Measurements from ENCODE around the gene SMARCD1.
"Not testable (repeated sequence)": the region's sequence is repeated elsewhere in the genome, so short reads cannot be mapped to it uniquely, and the experiment has no call there.

The SMARCD1 gene

GRCh38 chr12:50077099-50077498, 8.0 kb upstream of the SMARCD1 start:
- no peak for DNase-seq (ENCODE audit: low spot score)

GRCh38 chr12:50078281-50078680, 6.9 kb upstream of the SMARCD1 start:
- DNase-seq (ENCODE audit: low spot score), result no peak

DNA sequence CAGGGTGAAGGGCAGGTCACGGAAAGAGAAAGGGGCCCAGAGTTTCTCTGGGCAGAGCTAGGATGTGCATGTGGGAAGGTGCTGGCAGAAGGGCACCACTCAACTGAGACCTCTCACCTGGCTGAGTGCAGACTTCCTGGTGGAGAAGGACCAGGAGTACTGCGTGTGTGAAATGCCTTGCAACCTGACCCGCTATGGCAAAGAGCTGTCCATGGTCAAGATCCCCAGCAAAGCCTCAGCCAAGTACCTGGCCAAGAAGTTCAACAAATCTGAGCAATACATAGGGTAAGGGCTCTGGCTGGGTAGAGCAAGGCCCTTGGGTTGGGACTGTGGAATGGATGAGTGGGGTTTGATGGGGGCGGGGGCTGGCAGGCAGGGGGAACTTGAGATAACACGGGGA, 5.4 kb upstream of the SMARCD1 start:
- no peak for DNase-seq (ENCODE audit: low spot score)

DNA sequence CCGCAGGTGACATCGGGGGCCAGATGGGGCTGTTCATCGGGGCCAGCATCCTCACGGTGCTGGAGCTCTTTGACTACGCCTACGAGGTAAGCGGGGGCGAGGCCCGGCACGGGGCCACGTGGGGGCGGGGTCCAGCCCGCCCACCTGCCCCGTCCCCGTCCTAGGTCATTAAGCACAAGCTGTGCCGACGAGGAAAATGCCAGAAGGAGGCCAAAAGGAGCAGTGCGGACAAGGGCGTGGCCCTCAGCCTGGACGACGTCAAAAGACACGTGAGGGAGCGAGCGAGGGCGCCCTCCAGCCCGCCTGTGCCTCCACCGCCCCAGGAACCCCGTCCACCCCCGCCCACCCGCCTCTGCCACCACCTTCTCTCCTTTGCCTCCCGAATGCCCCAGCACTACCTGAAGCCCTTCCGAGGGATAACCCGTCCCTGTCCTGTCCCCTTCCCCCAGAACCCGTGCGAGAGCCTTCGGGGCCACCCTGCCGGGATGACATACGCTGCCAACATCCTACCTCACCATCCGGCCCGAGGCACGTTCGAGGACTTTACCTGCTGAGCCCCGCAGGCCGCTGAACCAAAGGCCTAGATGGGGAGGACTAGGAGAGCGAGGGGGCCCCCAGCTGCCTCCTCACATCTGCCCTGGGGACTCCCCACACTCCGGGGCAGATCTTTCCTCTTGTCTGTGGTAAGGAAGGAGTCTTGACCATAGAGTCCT, 3.9 kb upstream of the SMARCD1 start:
- no peak for DNase-seq (ENCODE audit: low spot score)

DNA sequence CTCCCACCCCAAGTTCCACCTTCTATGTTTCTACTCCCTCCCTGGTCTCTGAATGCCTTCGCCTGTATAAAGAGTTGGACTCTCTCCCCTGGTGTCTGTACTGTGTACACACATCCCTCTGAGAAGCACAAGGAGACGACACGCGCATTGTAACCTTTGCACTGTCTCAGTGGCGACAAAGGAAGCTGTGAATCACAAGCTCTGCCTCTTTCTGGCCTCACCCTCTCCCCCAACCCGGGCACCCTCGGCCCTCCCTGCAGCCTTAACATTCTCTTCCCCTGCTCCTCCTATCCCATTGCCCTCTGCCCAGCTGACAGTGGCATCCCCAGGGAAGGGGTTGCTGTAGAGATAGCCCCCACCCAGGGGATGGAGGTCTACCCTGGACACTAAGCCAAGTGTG, 2.5 kb upstream of the SMARCD1 start:
- DNase-seq (ENCODE audit: low spot score), result no peak

DNA sequence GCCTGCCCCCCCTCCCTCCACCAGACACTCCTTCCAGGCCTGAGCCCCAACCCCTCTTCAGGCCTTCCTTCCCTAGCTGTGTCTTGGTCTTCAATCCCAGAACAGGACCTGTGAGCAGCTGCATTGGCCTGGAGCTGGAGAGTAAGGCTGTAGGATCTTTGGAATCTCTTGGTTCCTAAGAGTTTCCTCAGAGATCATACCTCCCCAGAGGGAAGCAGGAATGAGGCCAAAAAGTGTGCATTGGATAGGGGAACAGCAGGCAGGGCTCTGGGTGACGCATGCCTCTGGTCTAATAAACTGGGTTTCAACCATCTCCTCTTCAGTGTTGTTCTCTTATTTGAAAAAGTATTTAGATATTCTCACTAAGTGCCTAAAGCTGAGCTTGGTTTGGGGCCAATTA, 1.8 kb upstream of the SMARCD1 start:
- DNase-seq (ENCODE audit: low spot score), result no peak

DNA sequence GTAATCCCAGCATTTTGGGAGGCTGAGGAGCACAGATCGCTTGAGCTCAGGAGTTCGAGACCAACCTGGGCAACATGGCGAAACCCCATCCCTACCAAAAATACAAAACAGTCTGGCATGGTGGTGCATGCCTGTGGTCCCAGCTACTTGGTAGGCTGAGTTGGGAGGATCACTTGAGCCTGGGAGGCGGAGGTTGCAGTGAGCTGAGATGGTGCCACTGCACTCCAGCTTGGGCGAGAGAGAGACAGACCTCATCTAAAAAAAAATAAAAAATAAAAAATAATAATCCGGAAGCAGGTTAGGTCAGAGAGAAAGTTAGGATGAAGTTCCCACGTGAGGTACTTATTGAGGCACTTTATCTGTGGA, 750 bp upstream of the SMARCD1 start:
- DNase-seq (ENCODE audit: low spot score), result not testable (repeated sequence)

GRCh38 chr12:50085615-50086072, 502 bp downstream of the SMARCD1 start:
- DNase-seq (ENCODE audit: low spot score), result no peak

DNA sequence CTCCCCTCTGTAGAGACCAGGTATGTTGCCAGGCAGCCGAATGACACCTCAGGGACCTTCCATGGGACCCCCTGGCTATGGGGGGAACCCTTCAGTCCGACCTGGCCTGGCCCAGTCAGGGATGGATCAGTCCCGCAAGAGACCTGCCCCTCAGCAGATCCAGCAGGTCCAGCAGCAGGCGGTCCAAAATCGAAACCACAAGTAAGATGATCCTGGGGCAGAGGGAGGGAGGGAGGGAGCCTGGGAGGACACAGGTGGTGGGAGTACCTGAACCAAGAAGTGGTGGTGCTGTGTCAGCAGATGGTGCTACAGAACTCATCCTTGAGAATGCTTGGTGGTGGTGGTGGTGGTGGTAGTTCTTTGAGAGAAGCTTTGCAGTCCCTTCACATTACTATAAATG, 1.0 kb downstream of the SMARCD1 start:
- no peak for DNase-seq (ENCODE audit: low spot score)

GRCh38 chr12:50087151-50087550, 2.0 kb downstream of the SMARCD1 start:
- DNase-seq (ENCODE audit: low spot score), result no peak

DNA sequence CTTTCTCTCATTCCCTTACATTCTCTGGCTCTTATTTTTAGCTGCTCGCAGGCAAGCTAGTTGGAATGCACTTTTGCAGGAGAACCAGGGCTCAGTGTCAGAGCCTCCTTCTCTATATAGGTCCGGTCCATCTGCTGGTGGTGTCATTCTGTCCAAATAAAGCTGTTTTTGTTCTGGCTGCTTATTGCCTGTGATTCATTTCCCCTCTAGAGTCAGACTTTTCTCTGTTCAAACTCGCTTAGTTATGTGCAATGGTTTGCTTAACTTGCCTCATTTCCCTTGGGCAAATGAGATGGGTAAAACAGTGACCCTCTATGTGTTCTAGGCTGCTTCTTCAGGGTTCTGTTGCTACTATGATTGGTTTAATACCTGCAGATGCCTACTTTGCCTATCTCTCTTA, 2.9 kb downstream of the SMARCD1 start:
- peak; percentile 53 for DNase-seq (ENCODE audit: low spot score)

GRCh38 chr12:50088577-50089335, 3.6 kb downstream of the SMARCD1 start:
- DNase-seq (ENCODE audit: low spot score), result peak; percentile 42

GRCh38 chr12:50089730-50090129, 4.6 kb downstream of the SMARCD1 start:
- no peak for DNase-seq (ENCODE audit: low spot score)

DNA sequence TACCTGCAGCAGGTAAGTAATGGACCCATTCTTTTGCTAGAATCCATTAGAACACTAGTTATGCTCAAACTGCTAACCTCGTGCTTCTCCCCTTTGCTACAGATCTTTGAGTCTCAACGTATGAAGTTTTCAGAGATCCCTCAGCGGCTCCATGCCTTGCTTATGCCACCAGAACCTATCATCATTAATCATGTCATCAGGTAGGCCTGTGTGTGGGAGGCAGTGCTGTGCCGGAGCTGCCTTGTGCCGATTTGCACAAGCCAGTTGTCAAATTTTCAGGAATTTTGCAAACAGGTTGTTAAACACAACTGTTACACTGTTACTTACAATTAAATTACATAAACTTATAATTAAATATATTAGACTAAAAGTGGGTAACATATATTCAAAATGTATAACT, 5.2 kb downstream of the SMARCD1 start:
- no peak for DNase-seq (ENCODE audit: low spot score)

DNA sequence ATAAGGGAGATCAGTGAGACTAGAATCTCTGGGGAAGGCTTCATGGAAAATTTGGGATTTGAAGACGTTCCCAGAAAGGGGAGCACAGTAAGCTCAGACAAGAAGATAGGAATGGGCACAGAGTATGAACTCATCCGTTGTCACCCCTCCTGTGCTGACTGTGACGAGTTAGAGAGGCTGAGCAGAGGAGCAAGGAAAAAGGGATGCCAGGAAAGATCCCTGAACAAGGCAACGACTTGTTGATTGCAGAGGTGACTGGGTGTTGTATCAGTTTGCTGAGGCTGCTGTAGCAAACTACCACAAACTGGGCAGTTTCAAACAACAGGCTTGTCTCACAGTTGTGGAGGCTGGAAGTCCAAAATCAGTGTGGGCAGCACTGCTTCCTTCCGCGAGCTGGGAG, 12.8 kb downstream of the SMARCD1 start:
- no peak for DNase-seq (ENCODE audit: low spot score)

DNA sequence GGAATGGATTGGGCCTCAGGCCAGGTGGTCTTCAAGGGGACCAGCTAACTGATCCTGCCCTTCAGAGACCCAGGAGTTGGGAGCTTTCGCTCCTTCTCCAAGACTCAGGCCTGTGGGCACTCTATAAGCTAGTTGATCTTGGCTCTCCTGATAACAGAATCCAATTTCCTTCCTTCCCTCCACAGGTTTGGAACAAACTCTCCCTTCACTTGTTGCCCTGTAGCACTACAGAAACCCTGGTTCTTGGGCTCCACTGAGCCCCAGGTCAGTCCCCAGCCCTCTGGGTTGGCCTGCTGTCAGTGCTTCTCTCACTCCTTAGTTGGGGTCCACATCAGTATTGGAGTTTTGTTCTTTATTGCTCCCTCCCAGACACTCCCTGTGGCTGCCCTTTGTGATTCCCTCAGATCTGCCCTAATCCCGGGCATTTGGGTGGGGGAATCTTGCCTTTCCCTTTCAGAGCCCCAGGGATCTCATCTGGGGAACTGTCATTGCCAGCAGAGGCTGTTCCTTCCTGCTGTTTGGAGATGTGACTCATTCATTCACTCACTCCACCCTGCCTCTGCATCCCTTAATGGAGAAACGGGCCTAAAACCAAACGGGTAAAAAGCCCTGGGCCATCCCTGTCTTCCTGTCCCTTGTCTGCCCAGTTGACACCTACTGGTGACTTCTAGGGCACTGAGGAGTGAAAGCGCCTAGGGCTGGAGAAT, 14.3 kb downstream of the SMARCD1 start:
- DNase-seq (ENCODE audit: low spot score), result peak; percentile 46

- no peak for DNase-seq (ENCODE audit: low spot score)
Observed at GRCh38 chr12:50100561-50100960, 15.4 kb downstream of the SMARCD1 start.

- peak; percentile 56 for DNase-seq (ENCODE audit: low spot score)
Observed at GRCh38 chr12:50101663-50102062, 16.5 kb downstream of the SMARCD1 start.

GRCh38 chr12:50102131-50102531, 17.0 kb downstream of the SMARCD1 start:
- DNase-seq (ENCODE audit: low spot score), result no peak

GRCh38 chr12:50102646-50103309, 17.6 kb downstream of the SMARCD1 start:
- no peak for DNase-seq (ENCODE audit: low spot score)

DNA sequence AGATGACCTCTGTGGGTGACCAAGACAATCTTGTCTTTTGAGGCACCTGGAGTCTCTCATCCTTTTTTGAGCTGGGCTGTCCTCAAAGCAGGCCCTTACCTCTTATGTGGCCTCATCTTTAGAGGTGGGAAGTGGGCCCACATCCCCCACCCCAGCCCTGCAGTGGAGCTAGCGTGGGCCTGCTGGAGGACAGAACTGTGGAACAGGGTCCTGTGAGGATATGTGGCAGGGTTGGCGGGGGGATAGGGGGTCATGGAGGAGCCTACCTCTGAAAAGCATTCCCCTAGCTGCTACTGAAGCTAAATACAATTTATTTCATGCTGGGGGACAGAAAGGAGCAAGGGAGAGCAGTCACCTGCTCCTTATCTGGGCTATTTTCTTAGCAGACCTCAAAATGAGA, 18.2 kb downstream of the SMARCD1 start:
- no peak for DNase-seq (ENCODE audit: low spot score)

DNA sequence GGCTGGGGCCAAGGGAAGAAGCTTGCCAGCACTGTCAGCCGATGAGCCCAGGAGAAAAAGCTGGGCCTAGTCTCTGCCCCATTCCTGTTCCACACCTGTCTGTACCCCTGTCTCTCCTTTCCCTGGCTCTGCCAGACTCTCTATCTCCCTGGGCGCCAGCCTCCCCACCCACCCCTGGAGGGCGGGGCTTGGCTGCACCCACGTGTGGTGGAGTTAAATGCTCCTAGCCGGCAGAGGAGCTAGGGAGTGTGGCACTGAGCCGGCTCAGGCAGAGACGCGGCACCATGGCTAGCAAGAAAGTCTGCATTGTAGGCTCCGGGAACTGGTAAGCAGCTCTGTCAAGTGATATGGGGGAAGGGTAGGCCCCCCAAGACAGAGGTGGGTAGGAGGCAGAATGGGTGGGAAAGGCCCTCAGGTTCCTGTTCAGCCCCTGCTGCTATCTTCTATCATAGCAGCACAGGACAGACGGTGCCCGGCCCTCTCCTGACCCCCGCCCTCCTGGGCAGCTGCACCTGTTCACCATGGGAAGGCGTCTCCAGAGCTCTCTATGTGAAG, 18.7 kb downstream of the SMARCD1 start, which contains the start of gene GPD1:
TSS of gene GPD1 (plus strand) at position 242 of the 555 bp plus-strand sequence. CDS start at position 285, 43 bp downstream.
- peak; percentile 67 for DNase-seq (ENCODE audit: low spot score)
